MM.1S (cell line): Measurements from ENCODE around the gene EPG5.

Source experiments
- EZH2phosphoT487 ChIP-seq: fragments of 300-600 bp; sonication (generic); IDR thresholded peaks from 2 replicates; pipeline ENCODE4 v1.6.1; 2018; ENCODE audit warnings: antibody characterized with exemption, low read length
- TF ChIP-seq, protein P1 (sequence below): fragments of 300-600 bp; sonication (generic); IDR thresholded peaks from 2 replicates; pipeline ENCODE4 v1.5.1; 2016; ENCODE audit warnings: antibody characterized with exemption, low read length, mixed read lengths

DNA sequence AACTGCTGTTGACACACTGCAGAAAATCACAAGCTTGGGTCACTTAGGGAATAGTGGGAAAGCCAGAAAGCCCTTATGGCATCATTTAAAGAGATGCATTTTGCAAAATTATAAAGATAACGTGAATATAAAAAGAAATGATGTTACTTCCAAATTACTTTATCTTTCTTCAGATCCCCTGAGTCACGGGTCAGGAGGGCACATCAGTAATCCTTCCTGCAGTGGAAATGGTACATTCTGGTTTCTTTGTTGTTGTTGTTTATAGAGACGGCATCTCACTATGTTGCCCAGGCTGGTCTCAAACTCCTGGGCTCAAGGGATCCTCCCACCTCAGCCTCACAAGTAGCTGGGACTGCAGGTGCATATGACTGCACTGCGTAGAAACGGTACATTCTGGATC, 9.8 kb upstream of the EPG5 start:
- no peak for TF ChIP-seq EZH2phosphoT487
- TF ChIP-seq, protein P1, sequence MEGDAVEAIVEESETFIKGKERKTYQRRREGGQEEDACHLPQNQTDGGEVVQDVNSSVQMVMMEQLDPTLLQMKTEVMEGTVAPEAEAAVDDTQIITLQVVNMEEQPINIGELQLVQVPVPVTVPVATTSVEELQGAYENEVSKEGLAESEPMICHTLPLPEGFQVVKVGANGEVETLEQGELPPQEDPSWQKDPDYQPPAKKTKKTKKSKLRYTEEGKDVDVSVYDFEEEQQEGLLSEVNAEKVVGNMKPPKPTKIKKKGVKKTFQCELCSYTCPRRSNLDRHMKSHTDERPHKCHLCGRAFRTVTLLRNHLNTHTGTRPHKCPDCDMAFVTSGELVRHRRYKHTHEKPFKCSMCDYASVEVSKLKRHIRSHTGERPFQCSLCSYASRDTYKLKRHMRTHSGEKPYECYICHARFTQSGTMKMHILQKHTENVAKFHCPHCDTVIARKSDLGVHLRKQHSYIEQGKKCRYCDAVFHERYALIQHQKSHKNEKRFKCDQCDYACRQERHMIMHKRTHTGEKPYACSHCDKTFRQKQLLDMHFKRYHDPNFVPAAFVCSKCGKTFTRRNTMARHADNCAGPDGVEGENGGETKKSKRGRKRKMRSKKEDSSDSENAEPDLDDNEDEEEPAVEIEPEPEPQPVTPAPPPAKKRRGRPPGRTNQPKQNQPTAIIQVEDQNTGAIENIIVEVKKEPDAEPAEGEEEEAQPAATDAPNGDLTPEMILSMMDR, result no peak
